HG02610 (cell line): ENCODE results near the gene STYXL2.

ENCODE experiments used
- ATAC-seq: cut with Tn5 transposase; IDR thresholded peaks from one replicate; pipeline ENCODE4 v1.9.1; 2021; ENCODE audit warnings: mild to moderate bottlenecking, moderate library complexity; ENCODE audit not compliant: unreplicated experiment

STYXL2 gene

GRCh38 chr1:167077128-167077867, 16.6 kb upstream of the STYXL2 start:
- ATAC-seq = no peak

DNA sequence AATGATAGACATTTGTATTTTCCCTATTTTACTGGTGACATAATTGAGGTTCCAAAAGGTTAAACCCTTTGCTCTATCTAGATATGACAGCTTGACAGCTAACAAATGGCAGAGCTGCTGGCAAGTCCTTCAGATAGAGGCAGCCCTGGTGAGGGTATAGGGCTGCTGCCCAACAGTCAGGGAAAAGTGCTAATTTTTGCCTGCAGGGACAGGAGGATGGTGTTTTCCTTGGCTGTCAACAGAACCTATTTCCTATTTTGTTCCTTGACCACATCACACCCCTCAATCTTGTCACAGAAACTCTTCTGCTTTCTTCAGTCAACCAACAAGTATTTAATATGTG, 16.0 kb upstream of the STYXL2 start:
- ATAC-seq = no peak

- no peak for ATAC-seq
These were observed 12.2 kb upstream of the STYXL2 start for GRCh38 chr1:167081594-167082156.

DNA sequence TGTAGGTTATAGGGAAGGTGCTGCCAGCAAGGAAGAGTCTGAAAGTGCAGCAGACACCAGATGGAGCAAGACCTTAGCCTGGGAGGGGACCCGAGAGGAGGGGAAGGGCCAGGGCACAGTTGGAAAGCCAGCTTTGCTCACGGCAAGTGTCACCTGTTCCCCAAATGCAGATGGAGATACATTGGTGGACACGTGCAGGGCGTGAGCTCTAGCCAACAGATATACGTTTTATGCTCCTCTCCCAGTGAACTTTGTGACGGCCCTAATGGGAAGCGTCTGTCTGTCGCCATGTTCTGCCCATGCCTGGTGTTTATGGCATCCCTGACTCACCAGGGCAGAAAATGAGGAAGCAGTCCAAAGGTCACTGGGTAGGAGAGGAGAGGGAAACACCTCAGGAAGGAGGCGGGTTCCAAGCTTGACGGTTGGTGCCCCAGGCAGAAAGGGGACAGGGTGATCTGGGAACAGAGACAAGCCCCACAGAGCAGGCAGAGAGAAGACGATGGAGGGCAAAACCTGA, 11.3 kb upstream of the STYXL2 start:
- no peak for ATAC-seq

- ATAC-seq = no peak
These were observed 10.7 kb upstream of the STYXL2 start for GRCh38 chr1:167083066-167083665.

- no peak for ATAC-seq
These were observed 10.0 kb upstream of the STYXL2 start for GRCh38 chr1:167083871-167084270.

DNA sequence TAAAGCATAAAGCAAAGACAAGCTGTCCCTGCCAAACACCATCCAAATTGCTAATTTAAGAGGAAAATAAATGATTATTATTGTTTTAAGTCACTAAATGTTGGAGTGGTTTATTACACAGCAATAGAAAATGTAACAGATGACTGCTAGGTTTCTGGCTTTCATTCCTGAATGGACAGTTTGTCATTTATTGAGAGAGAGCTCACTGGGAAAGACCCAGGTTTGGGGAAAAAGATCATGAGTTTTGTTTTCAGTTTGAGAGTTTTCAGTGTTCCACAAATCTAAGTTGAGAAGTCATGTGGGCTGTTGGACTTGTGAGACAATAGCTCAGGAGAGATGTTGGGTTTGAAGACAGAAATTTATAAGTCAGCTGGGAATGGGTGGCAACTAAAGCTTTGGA, 9.1 kb upstream of the STYXL2 start:
- peak; percentile 57 for ATAC-seq

DNA sequence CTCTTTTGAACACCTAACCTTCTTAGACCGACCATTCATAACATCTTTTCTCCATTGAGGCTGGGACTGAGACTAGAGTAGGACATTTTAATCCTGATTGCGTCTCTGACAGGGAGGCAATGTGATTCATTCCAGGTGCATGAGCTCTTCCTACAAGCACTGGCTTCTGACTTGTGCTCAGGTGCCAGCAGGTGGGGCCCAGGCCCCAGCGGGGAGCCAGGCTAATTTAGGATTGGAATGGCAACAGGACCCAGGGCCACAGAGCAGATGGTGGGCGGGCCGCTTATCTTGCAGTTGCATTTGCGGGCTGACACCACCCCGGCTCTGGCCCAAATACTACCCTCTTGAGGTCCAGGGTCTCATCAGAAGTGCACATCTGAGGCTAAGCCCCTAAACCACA, 7.8 kb upstream of the STYXL2 start:
- ATAC-seq = no peak

- ATAC-seq = no peak
These were observed 7.1 kb upstream of the STYXL2 start for GRCh38 chr1:167086768-167087167.

DNA sequence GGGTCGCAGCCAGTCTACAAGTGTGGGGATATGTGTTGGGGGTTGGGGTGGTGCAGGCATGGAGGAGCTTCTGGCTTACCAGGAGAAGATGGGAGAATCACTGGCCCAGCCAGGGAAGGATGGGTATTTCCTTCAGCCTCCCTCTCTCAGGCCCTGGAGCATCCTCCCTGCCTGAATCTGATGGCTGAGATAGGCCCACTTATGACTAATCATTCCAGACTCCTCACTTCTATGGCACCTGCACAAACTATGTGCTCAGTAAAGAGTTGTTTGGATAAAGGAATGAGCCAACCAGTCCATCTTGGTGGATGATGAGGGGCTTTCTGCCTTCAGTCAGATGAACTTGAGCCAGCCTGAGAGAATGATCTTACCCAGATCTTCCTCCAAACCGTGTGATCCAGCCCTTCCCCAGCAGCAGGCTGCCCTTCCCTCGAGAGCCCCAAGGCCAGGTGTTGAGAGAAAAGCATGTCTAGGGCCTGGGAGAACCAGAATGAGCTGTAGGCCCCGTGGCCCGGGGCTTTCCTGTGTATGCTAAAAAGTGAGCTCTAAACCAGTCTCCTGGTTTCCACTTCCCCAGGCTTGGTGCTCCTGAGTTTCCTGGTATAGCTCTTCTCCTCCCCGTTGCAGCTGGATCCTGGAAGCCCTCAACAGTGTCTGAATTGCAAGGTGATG, 5.0 kb upstream of the STYXL2 start:
- no peak for ATAC-seq

- no peak for ATAC-seq
These were observed 3.9 kb upstream of the STYXL2 start for GRCh38 chr1:167089939-167090313.

DNA sequence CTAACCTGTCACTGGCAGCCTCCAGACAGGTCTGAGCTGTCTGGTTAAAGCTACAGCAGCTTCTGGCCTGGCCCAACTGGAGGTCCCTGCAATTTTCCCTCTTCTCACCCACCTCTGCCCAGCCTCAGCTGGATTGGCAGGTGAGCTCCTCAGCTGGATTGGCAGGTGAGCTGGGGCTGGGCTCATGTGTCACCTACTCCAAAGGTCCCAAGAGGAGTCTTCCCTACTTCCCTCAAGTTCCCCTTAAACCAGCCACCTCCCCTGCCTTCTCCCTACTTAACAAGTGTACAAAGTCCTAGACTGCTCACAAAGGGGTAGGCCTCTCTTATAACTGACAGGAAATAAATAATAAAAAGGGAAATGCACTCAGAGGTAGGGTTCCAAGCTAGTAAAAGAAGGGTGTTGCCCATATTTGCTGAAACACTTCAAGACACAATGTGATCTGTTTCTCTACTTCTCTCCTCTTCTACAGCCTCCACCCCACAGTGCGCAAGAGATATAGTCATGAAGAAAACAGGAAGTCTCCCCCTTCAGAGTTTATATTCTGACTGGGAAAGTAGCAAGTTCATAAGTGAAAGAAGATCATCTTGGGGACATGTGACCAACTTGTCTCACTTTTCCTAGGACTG, 3.4 kb upstream of the STYXL2 start, which contains the start of gene GPA33:
TSS of gene GPA33 (minus strand) at position 64 of the 629 bp plus-strand sequence. CDS start 90 bp downstream, outside the sequence.
- ATAC-seq = peak; percentile 83

DNA sequence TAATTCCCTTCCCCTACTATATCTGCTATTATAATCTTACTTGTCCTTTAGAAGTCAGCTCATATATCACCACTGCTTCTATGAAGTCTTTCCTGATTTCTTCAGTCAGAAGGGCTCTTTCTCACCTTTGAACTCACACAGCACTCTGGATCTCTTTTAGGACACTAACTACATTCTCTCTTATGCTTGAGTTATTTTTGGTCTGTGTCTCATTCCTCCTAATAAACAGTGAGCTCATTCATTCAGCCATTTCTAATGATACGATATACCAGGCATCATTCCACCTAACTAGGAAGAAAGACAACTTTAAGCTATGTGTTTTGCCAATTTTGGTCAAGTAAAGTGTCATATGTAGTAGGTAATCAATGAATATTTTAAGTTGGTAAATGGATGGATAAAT, 1.2 kb upstream of the STYXL2 start:
- ATAC-seq = no peak

GRCh38 chr1:167094690-167095089, 815 bp downstream of the STYXL2 start:
- ATAC-seq = no peak

DNA sequence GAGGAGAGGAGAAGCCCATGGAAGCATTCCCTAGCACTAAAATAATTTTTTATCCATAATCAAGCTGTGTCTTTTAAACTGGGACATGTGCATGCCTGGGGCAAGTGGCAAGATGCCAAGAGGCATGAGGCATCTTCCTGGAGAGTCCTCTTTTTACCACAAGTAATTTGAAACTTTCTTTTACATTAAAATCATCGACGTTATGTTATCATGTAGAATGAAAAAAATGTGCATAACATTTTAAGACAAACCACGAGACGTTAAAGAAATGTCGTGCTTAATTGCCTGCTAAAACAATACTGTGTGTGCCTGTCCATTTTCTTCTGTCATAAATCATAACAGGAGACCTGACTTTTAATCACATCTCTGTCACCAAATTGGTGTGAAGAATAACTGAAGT, 1.5 kb downstream of the STYXL2 start:
- ATAC-seq = no peak

GRCh38 chr1:167099851-167100250, 6.0 kb downstream of the STYXL2 start:
- no peak for ATAC-seq

GRCh38 chr1:167100730-167101129, 6.9 kb downstream of the STYXL2 start:
- ATAC-seq = no peak

DNA sequence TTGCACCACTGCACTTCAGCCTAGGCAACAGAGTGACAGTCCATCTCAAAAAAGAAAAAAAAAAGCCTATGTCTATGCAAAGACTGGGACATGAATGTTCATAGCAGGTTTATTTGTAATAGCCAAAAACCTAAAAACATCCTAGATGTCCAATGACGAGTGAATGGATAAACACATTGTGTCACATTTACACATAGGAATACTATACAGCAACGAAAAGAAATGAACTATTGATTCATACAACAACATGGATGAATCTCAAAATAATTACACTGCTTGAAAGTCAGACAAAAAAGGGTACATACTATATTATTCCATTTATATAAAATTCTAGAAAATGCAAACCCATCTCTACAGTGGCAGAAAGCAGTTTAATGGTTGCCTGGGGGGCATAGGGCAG, 7.9 kb downstream of the STYXL2 start:
- no peak for ATAC-seq

- ATAC-seq = no peak
These were observed 9.2 kb downstream of the STYXL2 start for GRCh38 chr1:167102906-167103573.

- ATAC-seq = peak; percentile 56
These were observed 10.4 kb downstream of the STYXL2 start for GRCh38 chr1:167104256-167104633.
